Measurements from ENCODE around the gene PAX9.

Gene PAX9

DNA sequence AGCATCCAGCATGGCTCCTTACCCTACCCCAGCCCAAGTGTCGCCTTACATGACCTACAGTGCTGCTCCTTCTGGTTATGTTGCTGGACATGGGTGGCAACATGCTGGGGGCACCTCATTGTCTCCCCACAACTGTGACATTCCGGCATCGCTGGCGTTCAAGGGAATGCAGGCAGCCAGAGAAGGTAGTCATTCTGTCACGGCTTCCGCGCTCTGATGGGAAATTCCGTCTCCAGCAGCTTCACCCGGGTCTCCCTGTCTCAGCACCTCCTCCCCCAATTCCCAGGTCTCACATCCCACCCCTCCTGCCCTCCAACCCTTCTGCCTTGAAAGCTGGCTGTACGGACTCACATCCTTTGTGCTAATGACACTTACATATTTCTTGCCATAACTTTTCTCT is 14.6 kb downstream of the PAX9 start:
- DNase-seq = no peak

DNA sequence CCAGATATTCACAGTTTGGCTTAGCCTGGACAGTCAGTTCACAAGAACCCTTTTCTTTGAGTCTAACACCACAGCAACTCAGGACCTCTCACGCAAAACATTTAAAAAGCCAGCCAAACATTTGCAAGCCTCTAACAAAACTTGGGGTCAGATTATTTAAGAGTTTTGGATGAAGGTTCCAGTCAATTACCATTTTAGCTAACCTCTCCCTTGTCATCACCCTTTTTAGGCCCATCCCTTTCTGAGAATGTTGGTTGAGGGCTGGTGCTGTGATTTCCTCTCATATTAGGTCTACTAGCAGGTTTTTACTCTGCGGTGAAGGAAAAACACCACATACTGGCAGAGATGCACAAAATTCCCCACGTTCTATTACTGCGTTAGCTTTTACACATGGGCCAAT is 20.7 kb downstream of the PAX9 start:
- no peak for DNase-seq

GRCh38 chr14:36683083-36683724 is 21.5 kb downstream of the PAX9 start:
- peak; percentile 87 for DNase-seq

GRCh38 chr14:36684946-36685345 is 23.3 kb downstream of the PAX9 start:
- DNase-seq = no peak

DNA sequence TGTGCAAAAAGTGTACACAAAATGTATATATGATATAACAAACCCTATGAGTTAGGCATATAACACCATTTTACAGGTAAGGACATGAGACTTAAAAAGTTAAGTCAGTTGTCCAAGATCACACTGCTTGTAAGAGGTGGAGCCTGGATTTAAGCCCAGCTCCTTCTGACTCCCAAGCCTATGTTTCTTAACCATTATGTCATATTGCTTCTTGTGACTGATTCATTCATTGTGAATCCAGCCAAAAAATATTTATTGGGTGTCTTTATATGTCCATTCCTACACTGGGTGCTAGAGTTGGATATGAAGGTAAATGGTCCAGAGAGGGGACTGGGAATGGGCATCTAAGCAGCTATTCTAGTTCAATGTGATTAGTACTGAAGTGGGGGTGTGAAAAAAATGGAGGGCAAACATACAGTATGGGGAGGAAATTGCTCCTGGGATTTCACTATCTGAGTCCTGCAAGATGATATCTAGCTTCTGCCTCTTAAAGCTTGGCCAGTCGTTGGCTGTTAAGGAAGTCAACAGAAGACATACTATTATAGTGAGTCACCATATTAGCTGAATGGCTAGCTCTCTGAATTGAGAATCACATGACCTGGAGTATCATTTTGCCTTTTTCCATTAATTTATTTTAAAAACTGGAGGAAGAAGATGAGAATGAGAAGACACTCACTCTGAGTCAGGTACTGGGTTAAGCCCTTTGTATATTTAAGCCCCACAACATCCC is 28.8 kb downstream of the PAX9 start:
- DNase-seq = no peak

DNA sequence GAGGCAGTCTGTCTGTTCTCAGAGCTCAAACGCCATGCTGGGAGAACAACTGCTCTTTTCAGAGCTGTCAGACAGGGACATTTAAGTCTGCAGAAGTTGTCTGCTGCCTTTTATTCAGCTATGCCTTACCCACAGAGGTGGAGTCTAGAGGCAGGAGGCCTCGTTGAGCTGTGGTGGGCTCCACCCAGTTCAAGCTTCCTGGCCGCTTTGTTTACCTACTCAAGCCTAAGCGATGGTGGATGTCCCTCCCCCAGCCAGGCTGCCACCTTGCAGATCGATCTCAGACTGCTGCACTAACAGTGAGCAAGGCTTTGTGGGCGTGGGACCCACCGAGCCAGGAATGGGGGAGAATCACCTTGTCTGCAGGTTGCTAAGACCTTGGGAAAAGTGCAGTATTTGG is 37.8 kb downstream of the PAX9 start:
- peak; percentile 33 for DNase-seq

DNA sequence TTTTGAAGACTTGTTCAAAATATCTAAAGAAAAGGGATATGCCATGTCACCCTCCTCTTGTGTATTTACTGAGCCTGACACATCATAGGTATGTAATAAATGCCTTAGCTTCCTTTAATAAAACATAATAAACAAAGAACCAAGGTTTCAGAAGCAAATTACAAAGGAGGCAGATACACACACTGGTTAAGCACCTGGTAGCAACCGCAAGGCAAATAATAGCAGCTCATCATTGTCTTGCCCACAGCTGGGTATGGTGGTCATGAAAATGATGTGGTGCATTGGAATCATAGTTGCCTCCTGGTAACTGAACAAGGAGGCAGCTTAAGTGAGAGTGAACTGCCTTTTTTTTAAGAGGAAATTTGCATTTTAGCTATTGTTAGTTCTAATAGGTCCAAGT is 39.0 kb downstream of the PAX9 start:
- DNase-seq = no peak

DNA sequence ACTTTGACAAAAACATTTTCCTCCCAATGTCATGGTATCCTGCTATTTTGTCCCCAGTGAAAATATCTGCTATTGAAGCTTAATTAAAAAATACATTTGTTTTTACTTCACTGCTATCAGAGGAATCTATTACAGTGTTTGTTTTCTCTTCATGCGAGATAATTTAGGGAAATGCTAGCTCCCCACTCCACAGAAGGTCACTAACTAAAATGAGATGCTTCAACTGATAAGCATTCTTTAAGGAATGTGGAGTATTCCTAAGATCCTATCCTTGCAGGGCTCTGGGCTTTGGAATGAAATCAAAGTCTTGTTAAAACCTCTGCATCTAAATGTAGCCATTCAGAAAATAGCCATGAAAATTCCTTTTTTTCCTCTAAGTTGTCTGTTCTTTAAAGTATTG is 39.5 kb downstream of the PAX9 start:
- no peak for DNase-seq

DNA sequence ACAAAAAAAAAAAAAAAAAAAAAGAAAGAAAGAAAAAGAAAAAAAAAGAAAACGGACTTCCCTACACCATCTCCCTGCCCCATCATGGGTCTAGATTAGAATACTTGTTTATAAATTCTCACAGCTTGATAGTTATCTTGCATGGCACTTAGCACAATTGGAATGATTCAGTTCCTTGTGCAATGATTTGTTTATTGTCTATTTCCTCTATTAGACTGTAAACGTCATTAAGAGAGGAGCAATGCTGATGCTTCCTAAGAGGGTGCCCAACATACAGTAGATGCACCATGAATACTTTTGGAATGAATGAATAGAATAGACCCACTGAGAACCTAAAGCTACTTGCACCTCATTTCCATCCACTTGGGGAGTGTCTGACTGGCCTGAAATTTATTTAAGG is 40.8 kb downstream of the PAX9 start:
- DNase-seq = no peak

- no peak for DNase-seq
Observed at GRCh38 chr14:36707570-36707969, 45.9 kb downstream of the PAX9 start.

DNA sequence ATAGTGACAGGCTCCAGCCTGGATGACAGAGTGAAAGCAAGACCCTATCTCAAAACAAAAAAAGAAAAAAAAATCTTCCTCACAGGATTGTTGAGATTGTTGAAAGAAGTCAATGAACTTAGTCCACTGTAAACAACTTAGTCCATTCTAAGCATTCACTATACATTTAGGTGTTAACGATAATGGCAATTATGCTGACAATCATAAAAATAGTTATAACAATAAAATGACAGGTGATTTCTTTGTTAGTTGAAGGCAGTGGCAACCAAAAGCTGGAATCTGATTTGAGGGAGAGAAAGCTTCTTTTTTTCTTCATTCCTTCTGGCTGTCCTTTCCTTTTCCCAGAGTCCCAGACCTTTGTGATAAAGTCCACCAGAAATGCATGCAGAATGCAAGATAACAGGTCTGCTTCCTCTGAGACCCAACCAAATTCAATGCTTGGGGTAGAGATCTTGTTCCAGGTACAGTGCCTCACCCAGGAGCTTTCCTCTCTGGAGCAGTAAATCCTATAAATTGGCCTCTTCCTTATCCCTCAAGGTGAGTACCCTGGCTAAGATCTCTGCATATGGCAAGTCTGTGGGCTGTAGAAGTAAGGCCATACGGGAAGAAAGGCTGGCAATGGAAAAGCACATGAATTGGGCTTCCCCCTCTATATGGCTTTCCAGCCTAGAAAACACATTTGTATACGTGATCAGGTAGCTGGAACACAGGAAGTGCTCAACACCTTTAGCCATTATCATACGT is 52.5 kb downstream of the PAX9 start:
- DNase-seq = no peak

DNA sequence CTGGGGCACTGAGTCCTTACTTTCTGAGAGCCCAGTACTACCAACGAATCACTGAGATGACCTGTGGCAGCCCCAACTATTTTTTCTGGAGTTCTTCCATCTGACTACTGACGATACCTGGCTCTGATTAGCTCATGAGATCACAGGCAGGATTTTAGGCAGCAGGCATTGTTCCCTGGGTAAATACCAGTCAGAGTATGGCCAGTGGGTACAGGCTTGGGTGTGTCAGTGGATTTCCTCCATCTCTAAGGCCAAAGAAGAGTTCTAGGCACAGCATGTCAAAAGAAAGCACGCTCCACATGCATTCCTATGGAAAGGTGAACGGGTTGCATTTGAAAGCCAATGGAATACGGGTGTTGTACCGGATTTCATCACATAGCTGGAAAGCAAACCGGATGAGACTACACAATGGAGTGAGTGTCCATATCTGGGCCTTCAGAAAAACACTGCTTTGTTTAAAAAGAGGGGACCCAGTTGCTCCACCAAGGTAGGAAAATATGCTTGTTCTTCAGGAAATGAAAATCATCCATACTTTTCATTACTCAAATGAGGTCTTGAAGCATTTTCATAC is 55.0 kb downstream of the PAX9 start:
- DNase-seq = no peak

GRCh38 chr14:36717363-36717762 is 55.7 kb downstream of the PAX9 start:
- DNase-seq = peak; percentile 84

DNA sequence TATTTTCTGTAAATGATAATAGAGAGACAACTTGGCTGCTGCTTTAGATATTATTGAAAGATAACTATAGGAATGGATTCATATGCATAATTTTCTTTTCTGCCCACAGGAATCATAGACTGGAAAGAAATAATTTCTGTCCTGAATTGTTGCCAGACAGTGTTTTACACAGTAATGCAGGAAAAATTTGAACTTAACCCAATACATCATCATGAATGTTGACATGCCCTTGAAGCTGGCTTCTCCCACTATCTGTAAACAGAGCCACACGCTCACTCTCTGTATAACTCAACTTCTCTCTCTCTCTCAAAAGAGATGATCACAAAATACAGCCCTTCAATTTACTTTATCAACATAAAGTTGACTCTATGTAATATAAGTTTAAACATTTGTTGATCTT is 56.6 kb downstream of the PAX9 start:
- DNase-seq = no peak

- DNase-seq = no peak
Observed at GRCh38 chr14:36719823-36720222, 58.2 kb downstream of the PAX9 start.

DNA sequence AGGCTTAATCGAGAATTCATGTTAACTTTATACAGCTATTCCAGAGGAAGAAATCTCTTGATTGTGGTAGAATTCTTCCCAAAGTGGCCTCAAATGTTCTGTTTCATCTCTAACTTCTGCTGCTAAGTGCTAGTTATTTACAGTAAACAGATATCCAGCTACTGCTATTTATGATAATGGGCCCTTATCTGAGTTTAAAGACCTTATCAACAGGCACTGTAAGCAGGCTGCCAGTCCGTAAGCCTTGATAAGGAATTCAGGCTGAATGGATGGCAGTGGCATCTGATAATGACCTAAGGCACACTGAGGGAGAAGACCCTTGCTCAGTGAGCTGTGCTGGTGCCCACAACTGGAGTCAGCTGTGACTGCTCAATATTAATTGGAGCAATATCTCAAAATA is 59.0 kb downstream of the PAX9 start:
- no peak for DNase-seq

DNA sequence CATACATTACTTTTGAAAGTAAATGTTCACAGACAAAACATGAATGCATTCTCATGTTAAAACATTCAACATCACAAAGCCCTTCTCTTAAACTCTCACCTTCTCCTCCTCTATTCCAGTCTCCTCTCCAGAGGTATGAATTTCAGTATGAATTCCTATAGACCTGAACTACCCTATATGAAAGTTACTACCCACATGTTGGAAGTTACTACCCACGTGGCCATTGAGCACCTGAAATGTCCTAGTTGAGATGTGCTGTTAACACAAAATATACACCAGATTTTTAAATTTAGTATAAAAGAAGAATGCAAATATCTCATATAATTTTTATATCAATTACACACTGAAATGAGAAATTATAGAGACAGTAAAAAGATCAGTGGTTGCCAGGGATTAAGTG is 60.2 kb downstream of the PAX9 start:
- DNase-seq = no peak

DNA sequence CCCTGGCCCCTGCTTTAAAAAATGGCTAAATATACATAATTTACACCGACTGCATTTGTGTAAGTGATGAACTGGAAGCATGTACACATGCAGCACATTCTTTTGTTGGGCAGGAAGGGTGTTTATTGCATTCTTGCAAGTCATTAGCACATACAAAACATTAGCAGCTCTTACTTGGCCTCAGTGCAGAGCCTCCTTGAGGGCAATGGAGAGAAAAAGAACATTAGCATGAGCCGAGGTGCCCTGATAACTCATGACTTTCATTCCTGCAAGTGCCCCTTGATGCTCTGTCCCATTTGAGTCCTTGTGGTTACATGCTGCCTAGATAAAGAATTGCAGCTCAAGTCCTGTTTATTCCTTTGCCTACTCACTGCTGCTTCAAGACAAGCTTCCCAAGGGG is 61.9 kb downstream of the PAX9 start:
- no peak for DNase-seq

GRCh38 chr14:36724162-36724561 is 62.5 kb downstream of the PAX9 start:
- DNase-seq = no peak

DNA sequence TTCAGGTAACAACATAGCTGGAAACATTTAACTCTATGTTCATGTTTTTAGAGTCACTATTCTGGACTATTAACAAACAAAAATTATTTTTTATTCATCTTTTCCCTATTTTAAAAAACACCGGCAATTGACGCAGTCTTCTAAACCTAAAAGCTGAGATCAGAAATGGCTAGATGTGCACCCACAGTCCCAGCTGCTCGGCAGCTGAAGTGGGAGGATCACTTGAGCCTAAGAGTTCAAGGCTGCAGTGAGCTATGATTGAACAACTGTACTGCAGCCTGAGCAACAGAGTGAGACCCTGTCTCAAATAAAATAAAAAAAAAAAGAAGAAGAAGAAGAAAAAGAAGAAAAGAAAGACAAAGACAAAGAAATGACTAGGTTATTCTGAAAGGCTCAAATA is 64.5 kb downstream of the PAX9 start:
- no peak for DNase-seq

Measured in NCI-H510A treated with DMSO at 0.1 percent for 48 hours (cell line).